ENCODE measurements around the gene SERPINB13. TPM values are rescaled to one million over a fixed set of nuclear protein-coding genes. Genes with fewer than 3 reads are reported as not detected.
"Not testable (repeated sequence)": the region's sequence is repeated elsewhere in the genome, so short reads cannot be mapped to it uniquely, and the experiment has no call there.

The SERPINB13 gene
- total RNA-seq, 1 donor from 2014 or later: not detected

GRCh38 chr18:63619661-63620060, 32.5 kb downstream of the SERPINB13 start:
- Mint-ChIP-seq H3K4me3 (ENCODE audit: unreplicated experiment) (no peak overlapping the region), H3K9me3 (ENCODE audit: unreplicated experiment) (peaks cover 17% of the 10 kb centered on the region), H3K36me3 (ENCODE audit: unreplicated experiment) (no peaks in the 10 kb centered on the region), H3K27me3 (ENCODE audit: unreplicated experiment) (peaks cover 3% of the 10 kb centered on the region), H3K27ac (ENCODE audit: unreplicated experiment) (no peak overlapping the region), H3K4me1 (ENCODE audit: unreplicated experiment) (no peaks in the 10 kb centered on the region)
- TF ChIP-seq CTCF (IDR thresholded peaks at IDR 0.05): no peak
- no peak for DNase-seq (ENCODE audit: extremely low spot score, unreplicated experiment)

- Mint-ChIP-seq H3K27me3 (ENCODE audit: unreplicated experiment) (no peaks in the 10 kb centered on the region), H3K9me3 (ENCODE audit: unreplicated experiment) (peaks cover 40% of the 10 kb centered on the region)
- no peak for TF ChIP-seq CTCF (IDR thresholded peaks at IDR 0.05)
Measured at GRCh38 chr18:63624863-63625262, 37.7 kb downstream of the SERPINB13 start.

GRCh38 chr18:63626431-63626830, 39.3 kb downstream of the SERPINB13 start:
- no peak overlapping the region for H3K27ac Mint-ChIP-seq (ENCODE audit: unreplicated experiment)
- no peak for DNase-seq (ENCODE audit: extremely low spot score, unreplicated experiment)
- no peak overlapping the region for H3K4me3 Mint-ChIP-seq (ENCODE audit: unreplicated experiment)
- no peaks in the 10 kb centered on the region for H3K4me1 Mint-ChIP-seq (ENCODE audit: unreplicated experiment)
- no peaks in the 10 kb centered on the region for H3K36me3 Mint-ChIP-seq (ENCODE audit: unreplicated experiment)
- H3K9me3 Mint-ChIP-seq (ENCODE audit: unreplicated experiment): peaks cover 38% of the 10 kb centered on the region
- H3K27me3 Mint-ChIP-seq (ENCODE audit: unreplicated experiment): no peaks in the 10 kb centered on the region
- no peak for TF ChIP-seq CTCF (IDR thresholded peaks at IDR 0.05)

More at GRCh38 chr18:63624863-63625262, 37.7 kb downstream of the SERPINB13 start:
- DNase-seq (ENCODE audit: extremely low spot score, unreplicated experiment): no peak
- no peaks in the 10 kb centered on the region for H3K36me3 Mint-ChIP-seq (ENCODE audit: unreplicated experiment)
- no peak overlapping the region for H3K4me3 Mint-ChIP-seq (ENCODE audit: unreplicated experiment)
- H3K27ac Mint-ChIP-seq (ENCODE audit: unreplicated experiment): no peak overlapping the region
- H3K4me1 Mint-ChIP-seq (ENCODE audit: unreplicated experiment): no peaks in the 10 kb centered on the region

GRCh38 chr18:63627819-63628218, 40.7 kb downstream of the SERPINB13 start:
- Mint-ChIP-seq H3K4me3 (ENCODE audit: unreplicated experiment) (no peak overlapping the region), H3K27me3 (ENCODE audit: unreplicated experiment) (peaks cover 7% of the 10 kb centered on the region), H3K9me3 (ENCODE audit: unreplicated experiment) (peaks cover 39% of the 10 kb centered on the region), H3K36me3 (ENCODE audit: unreplicated experiment) (no peaks in the 10 kb centered on the region), H3K27ac (ENCODE audit: unreplicated experiment) (no peak overlapping the region), H3K4me1 (ENCODE audit: unreplicated experiment) (no peaks in the 10 kb centered on the region)
- DNase-seq (ENCODE audit: extremely low spot score, unreplicated experiment): no peak
- TF ChIP-seq CTCF (IDR thresholded peaks at IDR 0.05): no peak

GRCh38 chr18:63637703-63638102, 50.6 kb downstream of the SERPINB13 start:
- Mint-ChIP-seq H3K36me3 (ENCODE audit: unreplicated experiment) (no peaks in the 10 kb centered on the region), H3K9me3 (ENCODE audit: unreplicated experiment) (peaks cover 4% of the 10 kb centered on the region), H3K27ac (ENCODE audit: unreplicated experiment) (no peak overlapping the region), H3K27me3 (ENCODE audit: unreplicated experiment) (peaks cover 21% of the 10 kb centered on the region), H3K4me1 (ENCODE audit: unreplicated experiment) (no peaks in the 10 kb centered on the region), H3K4me3 (ENCODE audit: unreplicated experiment) (no peak overlapping the region)
- no peak for DNase-seq (ENCODE audit: extremely low spot score, unreplicated experiment)
- no peak for TF ChIP-seq CTCF (IDR thresholded peaks at IDR 0.05)

GRCh38 chr18:63641157-63641680, 54.1 kb downstream of the SERPINB13 start:
- H3K4me3 Mint-ChIP-seq (ENCODE audit: unreplicated experiment); H3K27me3 Mint-ChIP-seq (ENCODE audit: unreplicated experiment); H3K27ac Mint-ChIP-seq (ENCODE audit: unreplicated experiment); H3K9me3 Mint-ChIP-seq (ENCODE audit: unreplicated experiment); DNase-seq (ENCODE audit: extremely low spot score, unreplicated experiment); H3K36me3 Mint-ChIP-seq (ENCODE audit: unreplicated experiment); H3K4me1 Mint-ChIP-seq (ENCODE audit: unreplicated experiment): not testable (repeated sequence)

GRCh38 chr18:63642668-63643356, 55.7 kb downstream of the SERPINB13 start:
- H3K4me1 Mint-ChIP-seq (ENCODE audit: unreplicated experiment); DNase-seq (ENCODE audit: extremely low spot score, unreplicated experiment); H3K27ac Mint-ChIP-seq (ENCODE audit: unreplicated experiment); H3K4me3 Mint-ChIP-seq (ENCODE audit: unreplicated experiment); H3K9me3 Mint-ChIP-seq (ENCODE audit: unreplicated experiment); H3K27me3 Mint-ChIP-seq (ENCODE audit: unreplicated experiment); H3K36me3 Mint-ChIP-seq (ENCODE audit: unreplicated experiment): not testable (repeated sequence)

GRCh38 chr18:63644142-63644541, 57.0 kb downstream of the SERPINB13 start, which contains the start of gene SERPINB4:
TSS of gene SERPINB4 (minus strand) at chr18:63644256. CDS start at chr18:63643577, 679 bp downstream.
- not testable (repeated sequence) for H3K4me1 Mint-ChIP-seq (ENCODE audit: unreplicated experiment); H3K9me3 Mint-ChIP-seq (ENCODE audit: unreplicated experiment)

More at GRCh38 chr18:63644142-63644541, 57.0 kb downstream of the SERPINB13 start, which contains the start of gene SERPINB4:
- H3K27ac Mint-ChIP-seq (ENCODE audit: unreplicated experiment); H3K4me3 Mint-ChIP-seq (ENCODE audit: unreplicated experiment); DNase-seq (ENCODE audit: extremely low spot score, unreplicated experiment); H3K36me3 Mint-ChIP-seq (ENCODE audit: unreplicated experiment): not testable (repeated sequence)
- peaks cover 13% of the 10 kb centered on the region for H3K27me3 Mint-ChIP-seq (ENCODE audit: unreplicated experiment)

All from osteocyte (in vitro differentiated cells).